Common myeloid progenitor, CD34-positive (primary cell): ENCODE measurements around the gene CISH.

Experiments used
- CTCF ChIA-PET: fragments of 350-600 bp; sonication (Branson Sonifier 250); formaldehyde crosslinking; loops from one replicate; lab custom pipeline; 2021; ENCODE audit warnings: antibody characterized with exemption; lab: Charles Lee
- POLR2A ChIA-PET: fragments of 350-600 bp; sonication (Branson Sonifier 250); formaldehyde crosslinking; loops from one replicate; lab custom pipeline; 2021; ENCODE audit warnings: antibody characterized with exemption; lab: Charles Lee
- DNase-seq, 3 donors: peaks; one replicate each; pipeline versions ENCODE4 v3.0.0 to v3.0.0-alpha.2; 2013
- H3K27ac ChIP-seq, 2 experiments: 1 replicate in 1 of 2; 2 replicates in 1 of 2; pipeline ENCODE4 v1.7.0; 2013; ENCODE audit warnings: inconsistent platforms in 2 of 2, low read length in 2 of 2, mild to moderate bottlenecking in 2 of 2, low read depth in 1 of 2, moderate library complexity in 1 of 2; ENCODE audit not compliant: severe bottlenecking in 2 of 2, insufficient read depth in 1 of 2, poor library complexity in 1 of 2
- H3K27me3 ChIP-seq, 5 experiments: replicated peaks in 2 of 5; 1 replicate in 3 of 5; 2 replicates in 2 of 5; pipeline versions ENCODE4 v1.6.1 to v1.7.0; 2013; ENCODE audit warnings: low read length in 4 of 5, mild to moderate bottlenecking in 2 of 5, moderate library complexity in 2 of 5, inconsistent platforms in 1 of 5; ENCODE audit not compliant: insufficient read depth in 5 of 5, control insufficient read depth in 4 of 5
- H3K36me3 ChIP-seq, 4 experiments: 1 replicate in 2 of 4; 2 replicates in 2 of 4; pipeline versions ENCODE4 v1.6.1 to v1.7.0; 2013; ENCODE audit warnings: low read length in 3 of 4, control low read depth in 1 of 4, mild to moderate bottlenecking in 1 of 4; ENCODE audit not compliant: control insufficient read depth in 4 of 4, insufficient read depth in 4 of 4
- H3K4me1 ChIP-seq, 4 experiments: 1 replicate in 3 of 4; 2 replicates in 1 of 4; pipeline versions ENCODE4 v1.6.1 to v1.7.1; 2013; ENCODE audit warnings: low read length in 3 of 4, mild to moderate bottlenecking in 3 of 4, control low read depth in 1 of 4, inconsistent platforms in 1 of 4, moderate library complexity in 1 of 4; ENCODE audit not compliant: control insufficient read depth in 4 of 4, insufficient read depth in 4 of 4; ENCODE audit errors: control extremely low read depth in 1 of 4
- H3K4me3 ChIP-seq, 7 experiments: 1 replicate in 4 of 7; 2 replicates in 3 of 7; pipeline versions ENCODE4 v1.5.1 to v1.7.0; 2013; ENCODE audit warnings: mild to moderate bottlenecking in 7 of 7, low read length in 6 of 7, moderate library complexity in 6 of 7, inconsistent platforms in 2 of 7, low read depth in 2 of 7, control low read depth in 1 of 7; ENCODE audit not compliant: insufficient read depth in 4 of 7, control insufficient read depth in 1 of 7; ENCODE audit errors: extremely low read depth in 1 of 7
- H3K9me3 ChIP-seq, 5 experiments: 1 replicate in 4 of 5; 2 replicates in 1 of 5; pipeline versions ENCODE4 v1.6.1 to v1.7.1; 2013; ENCODE audit warnings: low read length in 4 of 5, mild to moderate bottlenecking in 2 of 5, inconsistent platforms in 1 of 5, low read depth in 1 of 5, moderate library complexity in 1 of 5; ENCODE audit not compliant: control insufficient read depth in 4 of 5, insufficient read depth in 2 of 5; ENCODE audit errors: control extremely low read depth in 1 of 5
- WGBS: methylation state at CpG from one replicate; pipeline ENCODE4 v1.1.5; 2013; ENCODE audit not compliant: insufficient coverage; 5-methylcytosine and 5-hydroxymethylcytosine counted together

The CISH gene

GRCh38 chr3:50612234-50612882 lies 784 bp upstream of the CISH start:
- WGBS = 10% methylated on average over 23 of the region's 29 CpGs
- no peaks in the 10 kb centered on the region for H3K9me3 ChIP-seq
- peak overlapping the region in 1 of 2 experiments; percentile 92 for H3K27ac ChIP-seq
- H3K4me1 ChIP-seq = peaks cover 20 to 74% (median 72%) of the 10 kb centered on the region in 4 experiments
- no peaks in the 10 kb centered on the region for H3K27me3 ChIP-seq
- POLR2A ChIA-PET = interaction anchor here (0.6 to 4.6 kb wide), 8 partner anchors 12 to 1277 kb away, joined by 3 to 42 read pairs (median 5); partner anchors contain the start of genes HEMK1 and MANF
- CTCF ChIA-PET = interaction anchor here (0.7 to 40.1 kb wide), 20 partner anchors 13 to 830 kb away, joined by 3 to 799 read pairs (median 4); partner anchors contain the start of genes C3orf18 and HEMK1
- DNase-seq = peak in 2 of 3 donors; percentile 29 to 48
- H3K4me3 ChIP-seq = peak overlapping the region; percentile 46 to 92 (median 78)
- H3K36me3 ChIP-seq = peaks cover 0 to 36% (median 16%) of the 10 kb centered on the region in 4 experiments

GRCh38 chr3:50610992-50611463 lies 546 bp downstream of the CISH start:
- CTCF ChIA-PET = interaction anchor here (1.2 to 40.1 kb wide), 8 partner anchors 11 to 779 kb away, joined by 4 to 799 read pairs (median 10); partner anchors contain the start of genes C3orf18 and HEMK1

GRCh38 chr3:50610181-50610971 lies 1.2 kb downstream of the CISH start:
- Histone ChIP-seq H3K4me3 (peak overlapping the region; percentile 70 to 92 (median 78)), H3K27me3 (no peaks in the 10 kb centered on the region), H3K4me1 (peaks cover 21 to 81% (median 80%) of the 10 kb centered on the region in 4 experiments), H3K27ac (peak overlapping the region; percentile 61 to 92), H3K9me3 (no peaks in the 10 kb centered on the region), H3K36me3 (peaks cover 0 to 56% (median 25%) of the 10 kb centered on the region in 4 experiments)
- POLR2A ChIA-PET = interaction anchor here (0.6 to 4.6 kb wide), 5 partner anchors 10 to 928 kb away, joined by 3 to 42 read pairs (median 4); no protein-coding TSS in a partner anchor
- 67% methylated on average over 5 of the region's 6 CpGs for WGBS
- CTCF ChIA-PET = interaction anchor here (1.0 to 40.1 kb wide), 9 partner anchors 10 to 777 kb away, joined by 3 to 799 read pairs (median 5); partner anchors contain the start of genes C3orf18 and HEMK1
- DNase-seq = no peak

More at GRCh38 chr3:50610992-50611463, 546 bp downstream of the CISH start:
- Histone ChIP-seq H3K36me3 (peaks cover 0 to 49% (median 22%) of the 10 kb centered on the region in 4 experiments), H3K27me3 (no peaks in the 10 kb centered on the region), H3K9me3 (no peaks in the 10 kb centered on the region), H3K27ac (peak overlapping the region; percentile 61 to 92), H3K4me3 (peak overlapping the region; percentile 70 to 92 (median 78)), H3K4me1 (peaks cover 20 to 80% (median 78%) of the 10 kb centered on the region in 4 experiments)
- DNase-seq = no peak
- WGBS = 2% methylated on average over 7 of the region's 10 CpGs
- POLR2A ChIA-PET = interaction anchor here (0.6 to 4.6 kb wide), 5 partner anchors 10 to 927 kb away, joined by 4 to 42 read pairs (median 6); partner anchors contain the start of genes HEMK1 and MANF

- no peaks in the 10 kb centered on the region for H3K27me3 ChIP-seq
- no peak for DNase-seq
- POLR2A ChIA-PET = interaction anchor here (0.6 to 4.6 kb wide), 4 partner anchors 9 to 38 kb away, joined by 3 to 42 read pairs (median 8); no protein-coding TSS in a partner anchor
- peak overlapping the region; percentile 61 to 92 for H3K27ac ChIP-seq
- H3K4me1 ChIP-seq = peaks cover 23 to 87% (median 84%) of the 10 kb centered on the region in 4 experiments
- CTCF ChIA-PET = interaction anchor here (1.0 to 40.1 kb wide), 8 partner anchors 10 to 56 kb away, joined by 3 to 799 read pairs (median 10); partner anchors contain the start of genes C3orf18 and HEMK1
- peak overlapping the region in 6 of 7 experiments; percentile 73 to 92 (median 80) for H3K4me3 ChIP-seq
- H3K36me3 ChIP-seq = peaks cover 0 to 62% (median 26%) of the 10 kb centered on the region in 4 experiments
- no peaks in the 10 kb centered on the region for H3K9me3 ChIP-seq
- WGBS = 59% methylated on average over 3 of the region's 3 CpGs
Observed at GRCh38 chr3:50609763-50610085, 1.9 kb downstream of the CISH start.

GRCh38 chr3:50609071-50609762 lies 2.4 kb downstream of the CISH start:
- POLR2A ChIA-PET = interaction anchor here (1.2 to 4.6 kb wide), 3 partner anchors 8 to 20 kb away, joined by 4 to 42 read pairs (median 12); no protein-coding TSS in a partner anchor
- Histone ChIP-seq H3K36me3 (peaks cover 2 to 67% (median 30%) of the 10 kb centered on the region in 4 experiments), H3K9me3 (no peaks in the 10 kb centered on the region), H3K4me1 (peaks cover 25 to 92% (median 89%) of the 10 kb centered on the region in 4 experiments), H3K4me3 (peak overlapping the region in 6 of 7 experiments; percentile 50 to 92 (median 80)), H3K27me3 (no peaks in the 10 kb centered on the region), H3K27ac (peak overlapping the region; percentile 61 to 92)
- DNase-seq = no peak
- 45% methylated on average over 2 of the region's 5 CpGs for WGBS
- CTCF ChIA-PET = interaction anchor here (1.0 to 40.1 kb wide), 7 partner anchors 10 to 55 kb away, joined by 3 to 799 read pairs (median 16); partner anchors contain the start of genes C3orf18 and HEMK1

- peaks cover 2 to 77% (median 36%) of the 10 kb centered on the region in 4 experiments for H3K36me3 ChIP-seq
Observed at GRCh38 chr3:50608278-50608677, 3.3 kb downstream of the CISH start.

More at GRCh38 chr3:50608278-50608677, 3.3 kb downstream of the CISH start:
- H3K4me1 ChIP-seq = peaks cover 25 to 94% (median 91%) of the 10 kb centered on the region in 4 experiments
- 88% methylated on average over 7 of the region's 7 CpGs for WGBS
- DNase-seq = no peak
- no peaks in the 10 kb centered on the region for H3K27me3 ChIP-seq
- ChIA-PET CTCF (interaction anchor here (1.1 to 40.1 kb wide), 5 partner anchors 8 to 37 kb away, joined by 4 to 799 read pairs (median 81); partner anchors contain the start of genes C3orf18 and HEMK1), POLR2A (interaction anchor here (4.6 kb wide), 1 partner anchor 16 kb away, joined by 42 read pairs; no protein-coding TSS in a partner anchor)
- peak overlapping the region in 4 of 7 experiments; percentile 8 to 92 (median 82) for H3K4me3 ChIP-seq
- H3K9me3 ChIP-seq = no peaks in the 10 kb centered on the region
- peak overlapping the region; percentile 43 to 92 for H3K27ac ChIP-seq
